ENCODE results near the gene PLB1.

Gene PLB1

GRCh38 chr2:28681158-28681571 is 185.3 kb downstream of the PLB1 start:
- H3K27ac ChIP-seq, result no peak overlapping the region
- TF ChIP-seq, protein P1, sequence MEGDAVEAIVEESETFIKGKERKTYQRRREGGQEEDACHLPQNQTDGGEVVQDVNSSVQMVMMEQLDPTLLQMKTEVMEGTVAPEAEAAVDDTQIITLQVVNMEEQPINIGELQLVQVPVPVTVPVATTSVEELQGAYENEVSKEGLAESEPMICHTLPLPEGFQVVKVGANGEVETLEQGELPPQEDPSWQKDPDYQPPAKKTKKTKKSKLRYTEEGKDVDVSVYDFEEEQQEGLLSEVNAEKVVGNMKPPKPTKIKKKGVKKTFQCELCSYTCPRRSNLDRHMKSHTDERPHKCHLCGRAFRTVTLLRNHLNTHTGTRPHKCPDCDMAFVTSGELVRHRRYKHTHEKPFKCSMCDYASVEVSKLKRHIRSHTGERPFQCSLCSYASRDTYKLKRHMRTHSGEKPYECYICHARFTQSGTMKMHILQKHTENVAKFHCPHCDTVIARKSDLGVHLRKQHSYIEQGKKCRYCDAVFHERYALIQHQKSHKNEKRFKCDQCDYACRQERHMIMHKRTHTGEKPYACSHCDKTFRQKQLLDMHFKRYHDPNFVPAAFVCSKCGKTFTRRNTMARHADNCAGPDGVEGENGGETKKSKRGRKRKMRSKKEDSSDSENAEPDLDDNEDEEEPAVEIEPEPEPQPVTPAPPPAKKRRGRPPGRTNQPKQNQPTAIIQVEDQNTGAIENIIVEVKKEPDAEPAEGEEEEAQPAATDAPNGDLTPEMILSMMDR (conservative IDR thresholded peaks at IDR 0.05), result no peak
- TF ChIP-seq ZFX (IDR thresholded peaks at IDR 0.05), result no peak

GRCh38 chr2:28681606-28682005 is 185.7 kb downstream of the PLB1 start:
- TF ChIP-seq, protein P1 (conservative IDR thresholded peaks at IDR 0.05), result no peak
- TF ChIP-seq ZFX (IDR thresholded peaks at IDR 0.05), result no peak
- H3K27ac ChIP-seq, result no peak overlapping the region

- no peak for TF ChIP-seq ZFX (IDR thresholded peaks at IDR 0.05)
- TF ChIP-seq, protein P1 (conservative IDR thresholded peaks at IDR 0.05), result no peak
Observed at GRCh38 chr2:28683100-28683706, 187.3 kb downstream of the PLB1 start.

GRCh38 chr2:28684142-28684858 is 188.4 kb downstream of the PLB1 start:
- no peak overlapping the region for H3K27ac ChIP-seq
- TF ChIP-seq ZFX (IDR thresholded peaks at IDR 0.05), result no peak
- TF ChIP-seq, protein P1 (conservative IDR thresholded peaks at IDR 0.05), result no peak

More at GRCh38 chr2:28683100-28683706, 187.3 kb downstream of the PLB1 start:
- peak overlapping the region; percentile 42 for H3K27ac ChIP-seq

DNA sequence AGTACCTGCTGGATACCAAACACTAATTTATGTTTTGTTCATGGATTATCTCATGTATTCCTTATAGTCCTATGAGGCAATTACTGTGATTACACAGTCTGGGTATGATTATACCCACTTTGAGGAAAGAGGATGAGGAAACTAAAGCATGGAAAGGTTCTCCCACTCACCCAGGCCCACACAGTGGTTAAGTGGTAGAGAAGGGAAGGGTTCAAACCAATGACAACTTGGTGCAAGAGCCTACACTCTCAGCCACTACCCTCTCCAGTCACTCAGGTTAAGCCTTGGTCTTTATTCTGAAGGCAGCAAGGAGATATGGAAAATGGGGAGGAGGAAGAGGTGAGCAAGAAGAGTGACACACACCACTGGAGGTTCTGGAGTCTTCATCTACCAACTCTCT is 191.3 kb downstream of the PLB1 start:
- H3K27ac ChIP-seq, result no peak overlapping the region
- no peak for TF ChIP-seq ZFX (IDR thresholded peaks at IDR 0.05)
- TF ChIP-seq, protein P1 (conservative IDR thresholded peaks at IDR 0.05), result no peak

DNA sequence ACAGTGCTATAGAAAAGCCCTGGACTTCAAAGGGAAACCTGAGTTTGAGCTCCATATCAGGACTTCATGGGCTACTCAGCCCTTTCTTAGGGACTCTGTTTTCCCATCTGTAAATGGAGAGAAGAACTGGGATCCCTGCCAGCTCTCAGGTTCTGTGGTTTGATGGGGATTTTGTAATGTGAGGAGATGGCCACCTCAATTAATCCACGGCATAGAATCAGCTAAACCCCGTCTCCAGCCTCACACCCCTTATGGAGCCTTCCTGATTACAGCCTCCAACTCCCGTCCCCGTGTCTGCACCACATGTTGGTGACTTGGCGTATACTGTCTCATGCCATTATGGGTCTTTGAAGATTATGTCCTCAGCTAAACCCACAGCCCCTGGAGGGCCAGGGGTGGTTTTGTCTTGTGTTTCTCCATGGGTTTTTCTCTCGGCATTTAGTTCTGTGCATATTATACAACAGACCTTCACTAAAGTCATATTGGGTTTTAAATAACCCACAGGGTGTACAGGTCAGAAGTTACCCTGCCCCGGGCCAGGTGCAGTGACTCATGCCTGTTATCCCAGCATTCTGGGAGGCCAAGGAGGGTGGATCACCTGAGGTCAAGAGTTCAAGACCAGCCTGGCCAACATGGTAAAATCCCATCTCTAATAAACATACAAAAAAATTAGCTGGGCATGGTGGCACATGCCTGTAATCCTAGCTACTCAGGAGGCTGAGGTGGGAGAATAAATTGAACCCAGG is 192.0 kb downstream of the PLB1 start:
- TF ChIP-seq ZFX (IDR thresholded peaks at IDR 0.05), result no peak
- TF ChIP-seq, protein P1 (conservative IDR thresholded peaks at IDR 0.05), result no peak
- no peak overlapping the region for H3K27ac ChIP-seq

- no peak overlapping the region for H3K27ac ChIP-seq
- no peak for TF ChIP-seq ZFX (IDR thresholded peaks at IDR 0.05)
- TF ChIP-seq, protein P1 (conservative IDR thresholded peaks at IDR 0.05), result no peak
Observed at GRCh38 chr2:28688818-28689217, 193.0 kb downstream of the PLB1 start.
